GM12878 (cell line): ENCODE measurements around the gene MEIOSIN. TPM values are rescaled to one million over a fixed set of nuclear protein-coding genes. Genes with fewer than 3 reads are reported as not detected.

Experiments
- FOXM1 ChIP-seq: IDR thresholded peaks from 2 replicates; pipeline ENCODE4 v1.6.1; 2012; ENCODE audit warnings: low read depth, mild to moderate bottlenecking, inconsistent platforms, low read length, moderate library complexity
- MEF2B ChIP-seq: fragments of 450-650 bp; IDR thresholded peaks from 2 replicates; pipeline ENCODE4 v1.6.1; 2018; ENCODE audit warnings: mild to moderate bottlenecking, moderate library complexity; ENCODE audit not compliant: partially characterized antibody, poor library complexity, severe bottlenecking
- MYC ChIP-seq: IDR thresholded peaks from 2 replicates; pipeline ENCODE4 v1.6.1; 2011; ENCODE audit warnings: mild to moderate bottlenecking, low read length, moderate library complexity, inconsistent platforms; ENCODE audit not compliant: insufficient read depth, insufficient replicate concordance, insufficient read length, severe bottlenecking
- NR2C1 ChIP-seq: fragments of 450-650 bp; IDR thresholded peaks from 2 replicates; pipeline ENCODE4 v1.6.1; 2017; ENCODE audit warnings: antibody characterized with exemption, mild to moderate bottlenecking, moderate library complexity
- RAD51 ChIP-seq: fragments of 450-650 bp; IDR thresholded peaks from 2 replicates; pipeline ENCODE4 v1.6.1; 2016; ENCODE audit warnings: moderate library complexity, mild to moderate bottlenecking, inconsistent platforms
- RUNX3 ChIP-seq: IDR thresholded peaks from 2 replicates; pipeline ENCODE4 v1.6.1; 2012; ENCODE audit warnings: low read length, inconsistent platforms
- SMAD5 ChIP-seq: IDR thresholded peaks from 2 replicates; pipeline ENCODE4 v1.6.1; 2016; ENCODE audit warnings: antibody characterized with exemption, low read depth
- ZBED1 ChIP-seq: IDR thresholded peaks from 2 replicates; pipeline ENCODE4 v1.6.1; 2016; ENCODE audit warnings: borderline replicate concordance
- ZNF217 ChIP-seq: fragments of 450-650 bp; IDR thresholded peaks from 2 replicates; pipeline ENCODE4 v1.6.1; 2017; ENCODE audit warnings: antibody characterized with exemption, mild to moderate bottlenecking
- ZNF274 ChIP-seq: IDR thresholded peaks from one replicate; pipeline ENCODE4 v1.8.0; 2011; ENCODE audit not compliant: insufficient read length, insufficient read depth
- polyA plus RNA-seq, 11 experiments: library from polyadenylated mRNA; depleted of rRNA in 4 of 11; unstranded in 6 of 11; stranded (reverse) in 5 of 11; fragments of >200 nt; fragmentation: Nextera tagmentation in 4 of 11; fragmentation: Illumina TruSeq in 1 of 11; extraction: Ambion mirVana in 4 of 11; extraction: Trizol in 1 of 11; gene quantifications; 1 replicate in 1 of 11; 2 replicates in 10 of 11; pipeline versions ENCODE4 v1.2.1 to v1.2.3, GENCODE V29; 2011 to 2016; ENCODE audit warnings: inconsistent platforms in 2 of 11, missing spikeins in 2 of 11, low read depth in 1 of 11
- total RNA-seq, 4 experiments: library from RNA; depleted of rRNA in 3 of 4; stranded (reverse); fragments of >200 nt in 3 of 4; fragmentation: Illumina TruSeq in 1 of 4; extraction: Trizol in 1 of 4; gene quantifications; 2 replicates each; pipeline versions ENCODE4 v1.2.1 to v1.2.3, GENCODE V29; 2013 to 2021
- TF ChIP-seq, protein P1 (sequence below): IDR thresholded peaks from 2 replicates; pipeline ENCODE4 v1.6.1; 2012; ENCODE audit warnings: mild to moderate bottlenecking, low read depth, low read length

Gene MEIOSIN
- total and polyA plus RNA-seq, 10 of the 15 experiments (the other 5 are each of a cell fraction or from before 2014, with no cell fraction given) = 0.05 to 0.66 (median 0.14) TPM; not detected in 4

DNA sequence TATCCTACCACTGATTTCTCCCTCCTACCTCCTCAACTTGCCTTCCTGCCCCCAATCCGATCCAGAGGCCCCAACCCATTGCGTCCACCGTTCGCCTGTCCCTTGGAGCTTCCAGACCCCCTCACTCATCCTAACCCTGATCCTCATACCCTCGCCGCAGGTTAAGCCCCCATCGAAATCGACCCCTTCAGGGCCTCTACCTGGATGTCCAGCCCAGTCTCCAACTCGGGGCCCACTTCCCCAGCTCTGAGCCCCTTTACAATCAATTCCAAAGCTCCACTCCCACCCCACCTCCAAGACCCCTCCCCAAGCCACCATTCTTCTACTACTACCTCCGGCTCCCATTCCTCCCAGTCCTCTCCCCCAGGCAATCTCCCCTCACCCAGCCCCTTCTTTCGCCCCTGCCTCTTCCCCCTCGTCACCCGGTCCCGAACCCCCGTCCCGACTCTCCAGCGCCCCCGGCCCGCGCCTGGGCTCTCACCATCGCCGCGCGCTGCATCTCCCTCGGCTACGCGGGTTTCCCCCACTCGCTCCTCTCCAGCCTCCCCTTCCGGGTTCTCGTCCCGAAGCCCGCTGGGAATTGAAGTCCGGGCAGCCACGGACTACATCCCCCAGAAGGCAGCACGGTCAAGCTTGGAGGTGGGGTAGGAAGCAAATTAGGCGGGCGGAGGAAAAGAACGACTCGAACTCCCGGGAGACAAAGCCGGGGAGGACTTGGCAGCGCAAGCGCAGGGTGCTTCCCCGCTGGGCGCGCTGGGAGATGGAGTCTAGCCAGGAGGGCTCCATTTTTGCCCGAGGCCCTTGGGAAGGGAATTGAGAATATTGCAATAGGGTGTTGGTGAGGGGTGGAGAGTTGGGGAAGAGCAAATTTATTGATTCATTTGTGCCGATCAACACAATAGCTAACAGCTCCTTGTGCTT, 2.6 kb upstream of the MEIOSIN start, which contains the start of gene FBXO46 (continued):
- TF ChIP-seq MEF2B (peak; percentile 96), ZNF274 (no peak), SMAD5 (peak; percentile 73; the same call in 1 of the 2 replicates), NR2C1 (peak; percentile 85), RUNX3 (no peak), MYC (no peak), RAD51 (no peak), ZBED1 (no peak), FOXM1 (no peak), ZNF217 (no peak)
- TF ChIP-seq, protein P1, sequence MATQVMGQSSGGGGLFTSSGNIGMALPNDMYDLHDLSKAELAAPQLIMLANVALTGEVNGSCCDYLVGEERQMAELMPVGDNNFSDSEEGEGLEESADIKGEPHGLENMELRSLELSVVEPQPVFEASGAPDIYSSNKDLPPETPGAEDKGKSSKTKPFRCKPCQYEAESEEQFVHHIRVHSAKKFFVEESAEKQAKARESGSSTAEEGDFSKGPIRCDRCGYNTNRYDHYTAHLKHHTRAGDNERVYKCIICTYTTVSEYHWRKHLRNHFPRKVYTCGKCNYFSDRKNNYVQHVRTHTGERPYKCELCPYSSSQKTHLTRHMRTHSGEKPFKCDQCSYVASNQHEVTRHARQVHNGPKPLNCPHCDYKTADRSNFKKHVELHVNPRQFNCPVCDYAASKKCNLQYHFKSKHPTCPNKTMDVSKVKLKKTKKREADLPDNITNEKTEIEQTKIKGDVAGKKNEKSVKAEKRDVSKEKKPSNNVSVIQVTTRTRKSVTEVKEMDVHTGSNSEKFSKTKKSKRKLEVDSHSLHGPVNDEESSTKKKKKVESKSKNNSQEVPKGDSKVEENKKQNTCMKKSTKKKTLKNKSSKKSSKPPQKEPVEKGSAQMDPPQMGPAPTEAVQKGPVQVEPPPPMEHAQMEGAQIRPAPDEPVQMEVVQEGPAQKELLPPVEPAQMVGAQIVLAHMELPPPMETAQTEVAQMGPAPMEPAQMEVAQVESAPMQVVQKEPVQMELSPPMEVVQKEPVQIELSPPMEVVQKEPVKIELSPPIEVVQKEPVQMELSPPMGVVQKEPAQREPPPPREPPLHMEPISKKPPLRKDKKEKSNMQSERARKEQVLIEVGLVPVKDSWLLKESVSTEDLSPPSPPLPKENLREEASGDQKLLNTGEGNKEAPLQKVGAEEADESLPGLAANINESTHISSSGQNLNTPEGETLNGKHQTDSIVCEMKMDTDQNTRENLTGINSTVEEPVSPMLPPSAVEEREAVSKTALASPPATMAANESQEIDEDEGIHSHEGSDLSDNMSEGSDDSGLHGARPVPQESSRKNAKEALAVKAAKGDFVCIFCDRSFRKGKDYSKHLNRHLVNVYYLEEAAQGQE = no peak
